ENCODE measurements around the gene GADD45GIP1.

GADD45GIP1 gene

GRCh38 chr19:12956446-12957388, at the start of gene GADD45GIP1:
Gene GADD45GIP1, minus strand, starts transcription at chr19:12957223. Its CDS starts 11 bp downstream, at chr19:12957212.
- DNase-seq (ENCODE audit: low read depth, low spot score), result no peak

GRCh38 chr19:13005861-13006370, 48.9 kb upstream of the GADD45GIP1 start:
- no peak for DNase-seq (ENCODE audit: low read depth, low spot score)

GRCh38 chr19:13005253-13005652, 48.2 kb upstream of the GADD45GIP1 start:
- DNase-seq (ENCODE audit: low read depth, low spot score), result no peak

DNA sequence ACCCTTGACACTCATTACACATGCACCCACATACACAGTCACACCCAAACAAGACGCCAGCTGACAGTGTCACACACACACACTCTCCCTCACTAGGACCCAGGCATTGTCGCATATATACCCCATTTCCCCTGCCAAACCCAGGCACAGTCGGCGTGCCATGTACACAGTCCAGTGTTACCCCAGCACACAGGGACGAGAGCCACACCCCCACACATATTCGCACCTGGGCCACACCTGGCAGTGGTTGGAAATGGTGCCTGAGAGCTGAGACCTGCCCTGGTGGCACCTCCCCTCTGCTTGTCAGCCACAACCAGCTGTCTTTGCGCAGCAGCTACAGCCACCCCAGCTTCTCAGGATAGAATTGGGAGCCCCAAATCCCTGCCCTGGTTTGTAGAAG, 47.2 kb upstream of the GADD45GIP1 start:
- DNase-seq (ENCODE audit: low read depth, low spot score), result no peak

DNA sequence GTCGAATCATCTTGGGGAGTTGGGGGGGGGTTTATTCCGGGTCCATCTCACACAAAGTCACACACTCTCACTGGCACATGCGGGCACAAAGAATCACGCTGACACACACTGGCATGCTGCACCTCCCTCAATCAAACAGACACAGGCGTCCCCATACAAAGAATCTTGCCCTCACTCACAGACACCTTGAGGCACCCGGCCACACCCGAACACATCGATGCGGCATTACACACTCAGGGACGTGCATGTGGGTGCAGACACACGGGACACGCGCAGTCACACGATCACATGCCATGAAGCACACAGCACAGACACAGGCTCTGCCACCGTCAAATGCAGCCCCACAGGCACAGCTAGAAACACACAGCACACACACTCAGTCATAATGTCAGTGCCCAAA, 46.1 kb upstream of the GADD45GIP1 start:
- DNase-seq (ENCODE audit: low read depth, low spot score), result no peak

DNA sequence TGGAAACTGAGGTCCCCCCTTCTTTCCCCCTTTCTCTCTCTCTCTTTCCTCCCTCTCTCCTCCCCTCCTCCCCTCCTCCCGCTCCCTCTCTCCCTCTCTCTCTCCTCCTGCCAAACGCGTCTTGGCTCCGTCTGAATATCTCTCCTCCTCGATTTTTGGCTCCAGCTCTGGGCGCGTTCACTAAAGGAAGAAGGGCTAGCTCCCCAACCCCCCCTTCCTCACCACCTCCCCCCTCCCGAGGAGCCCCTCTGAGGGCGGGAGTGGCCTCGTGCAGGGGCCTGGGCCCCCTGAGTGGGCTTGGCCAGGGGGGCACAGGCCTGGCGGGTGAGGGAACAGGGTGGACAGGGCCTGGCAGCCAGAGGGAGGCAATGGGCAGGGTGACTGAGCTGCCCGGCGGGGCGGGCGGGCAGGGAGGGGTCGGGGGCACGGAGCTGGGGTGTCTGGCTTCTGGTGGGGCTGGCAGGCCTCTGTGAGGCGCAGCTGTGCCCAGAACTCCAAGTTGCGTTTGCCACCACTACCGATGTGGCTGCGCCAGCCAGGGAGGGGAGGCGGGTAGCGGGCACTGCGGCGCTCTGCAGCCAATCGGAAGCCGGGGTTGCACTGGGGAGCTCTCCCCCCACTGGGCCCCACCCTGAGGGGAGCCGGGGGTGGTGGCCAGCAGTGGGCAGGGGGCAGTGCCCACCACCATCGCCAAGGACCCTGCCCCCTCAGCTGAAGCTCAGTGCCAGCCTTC, 45.3 kb upstream of the GADD45GIP1 start:
- DNase-seq (ENCODE audit: low read depth, low spot score), result no peak

DNA sequence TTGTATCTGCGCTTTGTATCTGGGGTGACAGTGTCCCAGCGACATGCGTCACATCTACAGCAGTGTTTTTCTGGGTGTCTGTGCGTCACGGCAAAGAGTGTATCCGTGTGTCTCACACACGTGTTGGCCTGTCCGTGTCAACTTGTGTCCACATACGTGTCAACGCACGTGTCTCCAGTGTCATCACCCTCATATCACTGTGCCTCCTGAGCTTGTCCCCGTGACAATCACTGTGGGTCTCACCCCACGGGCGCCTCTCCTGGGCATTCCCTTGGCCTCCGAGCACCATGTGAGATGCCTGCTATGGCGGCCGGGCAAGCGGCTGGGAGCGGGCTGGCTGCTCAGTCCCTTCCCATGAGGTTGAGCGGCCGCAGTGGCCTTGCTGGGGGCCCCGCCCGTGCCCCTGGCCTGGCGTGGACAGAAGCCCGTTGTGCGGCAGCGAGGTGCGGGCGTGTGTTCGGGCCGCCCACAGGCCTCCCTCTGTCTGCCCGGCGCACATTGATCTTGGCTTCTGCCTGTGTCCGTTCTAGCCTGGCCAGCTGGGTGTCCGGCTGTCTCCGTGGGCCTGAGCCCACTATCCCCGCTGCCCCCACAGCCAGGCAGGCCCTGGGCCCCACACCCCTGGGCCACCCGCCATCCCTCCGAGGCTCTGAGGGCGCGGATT, 44.6 kb upstream of the GADD45GIP1 start:
- DNase-seq (ENCODE audit: low read depth, low spot score), result no peak

DNA sequence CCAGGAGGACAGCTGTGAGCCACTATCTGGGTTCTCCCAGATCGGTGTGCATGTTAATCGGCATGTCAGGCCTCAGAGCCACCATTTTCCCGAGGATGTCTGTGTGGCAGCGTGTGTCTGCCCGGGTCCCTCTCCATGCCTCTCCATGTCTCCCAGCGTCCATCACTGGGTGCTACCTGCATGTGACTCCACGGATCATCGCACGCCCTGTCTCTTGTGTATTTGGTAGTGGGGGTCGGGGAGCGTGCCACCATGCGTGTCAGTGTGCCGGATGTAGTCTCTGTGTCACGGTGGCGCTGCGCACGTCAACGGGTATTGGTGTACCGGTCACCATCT, 44.1 kb upstream of the GADD45GIP1 start:
- DNase-seq (ENCODE audit: low read depth, low spot score), result no peak

DNA sequence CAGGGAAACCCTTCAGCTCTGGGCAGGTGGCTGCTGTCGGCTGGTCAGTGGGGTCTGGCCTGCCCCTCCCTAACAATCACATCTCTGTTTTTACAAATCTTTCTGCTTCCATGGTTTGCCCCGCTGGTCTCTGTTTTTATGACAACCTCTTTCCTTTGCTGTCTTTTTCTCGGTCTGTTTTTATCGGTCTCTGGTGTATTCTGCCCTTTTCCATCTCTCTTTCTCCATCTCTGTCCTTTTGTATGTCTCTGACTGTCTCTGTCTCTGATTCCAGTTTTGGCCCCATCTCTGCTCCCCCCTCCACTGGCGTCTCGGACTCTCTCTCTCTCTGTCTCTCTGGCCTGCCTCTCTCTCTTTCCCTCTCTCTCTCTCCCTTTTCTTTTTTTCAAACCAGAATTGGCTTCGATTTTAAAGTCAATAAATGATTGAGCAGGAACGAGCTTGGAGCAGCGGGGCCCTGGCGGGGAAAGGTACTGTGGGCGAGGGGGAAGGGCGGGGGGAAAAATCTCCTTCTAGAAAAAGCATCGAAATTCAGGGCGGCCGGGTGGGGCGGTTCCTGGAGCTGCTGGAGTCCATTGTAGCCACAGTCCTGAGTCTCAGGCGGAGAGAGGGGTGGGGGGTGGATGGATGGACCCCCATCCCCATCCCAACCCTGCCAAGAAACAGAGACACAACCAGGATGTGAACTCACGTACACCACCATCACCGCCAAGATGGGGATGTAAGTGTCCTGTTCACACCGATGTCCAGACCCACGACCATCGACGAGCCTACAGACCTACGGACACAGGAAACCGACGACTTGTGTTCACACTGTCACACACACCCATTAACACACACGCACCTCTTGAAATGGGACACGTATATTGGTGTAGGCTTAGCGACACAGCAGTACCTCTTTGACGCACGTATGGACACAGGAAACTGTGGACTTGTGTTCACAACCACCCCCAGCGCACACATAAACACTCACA, 41.2 kb upstream of the GADD45GIP1 start:
- DNase-seq (ENCODE audit: low read depth, low spot score), result no peak

- no peak for DNase-seq (ENCODE audit: low read depth, low spot score)
Measured at GRCh38 chr19:12997179-12997966, 40.4 kb upstream of the GADD45GIP1 start.

GRCh38 chr19:12996406-12997094, 39.5 kb upstream of the GADD45GIP1 start:
- DNase-seq (ENCODE audit: low read depth, low spot score), result no peak

DNA sequence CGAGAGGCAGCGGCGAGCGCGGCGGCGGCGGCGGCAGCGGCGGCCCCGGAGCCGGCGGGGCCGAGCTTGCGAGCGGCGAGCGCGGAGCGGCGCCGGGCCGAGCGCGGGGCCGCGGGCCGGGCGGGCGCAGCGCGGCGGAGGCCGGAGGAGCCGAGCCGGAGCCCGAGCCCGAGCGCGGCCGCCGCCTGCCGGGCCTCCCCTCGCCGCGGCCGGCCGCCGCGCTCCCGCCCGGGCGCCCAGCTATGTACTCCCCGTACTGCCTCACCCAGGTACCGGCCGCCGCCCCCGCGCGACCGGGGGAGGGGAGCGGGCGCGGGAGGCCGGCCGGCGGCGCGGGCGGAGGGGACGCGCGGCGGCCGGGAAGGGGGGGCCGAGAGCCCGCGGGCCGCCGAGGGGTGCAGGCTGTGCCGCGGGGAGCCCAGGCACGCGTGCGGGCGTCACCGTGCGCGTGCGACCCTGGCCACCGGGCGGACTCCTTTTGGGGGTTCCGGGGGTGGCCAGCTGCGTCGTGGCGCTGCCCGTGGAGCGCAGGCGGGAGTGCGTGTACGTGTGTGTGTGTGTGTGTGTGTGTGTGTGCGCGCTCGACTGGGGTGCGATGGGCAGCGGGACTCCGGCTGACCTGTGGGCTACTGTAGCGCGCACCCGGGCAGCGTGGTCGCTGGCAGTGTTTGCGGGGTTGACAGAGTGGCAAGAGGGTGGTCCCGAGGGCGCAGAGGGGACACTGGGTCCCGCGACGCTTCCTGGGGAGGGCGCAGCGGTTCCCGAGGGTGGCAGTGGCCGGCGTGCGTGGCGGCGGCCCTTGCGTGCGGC, 38.8 kb upstream of the GADD45GIP1 start:
- DNase-seq (ENCODE audit: low read depth, low spot score), result no peak

GRCh38 chr19:12994701-12995595, 37.9 kb upstream of the GADD45GIP1 start, which contains the start of gene NFIX:
Gene NFIX, plus strand, starts transcription at chr19:12995475. Its CDS starts 363 bp downstream, at chr19:12995838.
- DNase-seq (ENCODE audit: low read depth, low spot score), result peak; percentile 20

GRCh38 chr19:12993562-12993961, 36.5 kb upstream of the GADD45GIP1 start:
- no peak for DNase-seq (ENCODE audit: low read depth, low spot score)

DNA sequence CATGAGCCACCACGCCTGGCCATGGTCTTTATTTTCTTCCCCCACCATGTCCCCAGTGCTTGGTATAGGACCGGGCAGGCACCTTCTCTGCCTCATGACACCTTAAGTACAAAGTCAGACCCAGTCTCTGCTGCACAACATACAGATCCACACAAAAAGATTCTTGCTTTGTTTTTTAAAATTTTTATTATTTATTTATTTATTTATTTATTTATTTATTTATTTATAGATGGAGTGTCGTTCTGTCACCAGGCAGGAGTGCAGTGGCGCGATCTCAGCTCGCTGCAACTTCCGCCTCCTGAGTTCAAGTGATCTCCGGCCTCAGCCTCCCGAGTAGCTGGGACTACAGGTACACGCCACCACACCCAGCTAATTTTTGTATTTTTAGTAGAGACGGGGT, 35.7 kb upstream of the GADD45GIP1 start:
- DNase-seq (ENCODE audit: low read depth, low spot score), result no peak

DNA sequence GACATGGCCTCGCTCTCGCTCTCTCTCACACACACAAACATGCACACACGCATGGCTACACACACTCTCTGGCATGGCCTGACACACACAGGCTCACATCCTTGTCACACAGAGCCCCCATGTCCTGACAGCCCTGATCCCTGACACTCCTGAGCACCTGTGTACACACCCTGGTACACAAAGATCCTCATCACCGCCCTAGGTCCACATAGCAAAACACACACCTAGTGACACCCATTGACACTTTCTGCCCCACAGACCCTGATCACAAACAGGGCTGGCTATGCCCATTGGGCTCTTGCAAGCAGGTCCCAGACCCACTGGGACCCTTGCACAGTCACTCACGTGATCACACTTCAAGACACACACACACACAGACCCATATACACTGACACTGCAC, 34.3 kb upstream of the GADD45GIP1 start:
- DNase-seq (ENCODE audit: low read depth, low spot score), result no peak

GRCh38 chr19:12990853-12991252, 33.8 kb upstream of the GADD45GIP1 start:
- DNase-seq (ENCODE audit: low read depth, low spot score), result no peak

Measured in smooth muscle cell of the brain vasculature (primary cell).